Mucosa of descending colon (tissue), 3 donors: ENCODE measurements around the gene PRKCB. TPM values are rescaled to one million over a fixed set of nuclear protein-coding genes. Genes with fewer than 3 reads are reported as not detected.

Experiments used
- ATAC-seq: fragments of 200-7000 bp; cut with Tn5 transposase; one replicate; pipeline ENCODE4 v1.9.1; 2020; ENCODE audit warnings: mild to moderate bottlenecking, moderate library complexity
- DNase-seq, 3 donors: peaks; one replicate each; pipeline ENCODE4 v3.0.0-alpha.2; 2020
- H3K36me3 ChIP-seq: fragments of 200-600 bp; one replicate; pipeline ENCODE4 v1.8.0; 2021; ENCODE audit warnings: low read depth, mild to moderate bottlenecking
- H3K4me1 ChIP-seq: fragments of 200-600 bp; one replicate; pipeline ENCODE4 v1.8.0; 2021; ENCODE audit warnings: low read depth, mild to moderate bottlenecking
- H3K4me3 ChIP-seq: fragments of 200-600 bp; one replicate; pipeline ENCODE4 v1.8.0; 2021; ENCODE audit warnings: mild to moderate bottlenecking
- H3K9me3 ChIP-seq: fragments of 200-600 bp; one replicate; pipeline ENCODE4 v1.8.0; 2021; ENCODE audit warnings: mild to moderate bottlenecking
- intact Hi-C, 2 donors: fragments of 100-400 bp; cut with DNase I in 1 of 2; cut with micrococcal nuclease in 1 of 2; formaldehyde crosslinking; loops; one replicate each; pipeline versions ENCODE4 v1.11.0 to v1.11.1; 2022; cut with DNase I, micrococcal nuclease
- total RNA-seq, 3 donors: library from RNA; stranded (reverse); fragmentation: NEBNext Ultra II Directional in 2 of 3; extraction: Animal tissue kit (Norgen Biotek cat#: 25700) in 2 of 3; gene quantifications; one replicate each; pipeline versions ENCODE4 v1.2.1 to v1.2.4, GENCODE V29; 2021 to 2023
- TF ChIP-seq, protein P1 (sequence below): fragments of 200-600 bp; IDR thresholded peaks from one replicate; pipeline ENCODE4 v1.8.0; 2022; ENCODE audit warnings: antibody characterized with exemption, mild to moderate bottlenecking
- donor health status: DM: no; HTN: no; CAD: no; lungs with moderate emphysema.
- donor health status: DM: no; HTN: no; CAD: no.
- donor health status: DM: no; HTN: yes; CAD: no.

Gene PRKCB
- total RNA-seq, 3 donors from 2014 or later: 7.4 to 29.0 (median 8.2) TPM

DNA sequence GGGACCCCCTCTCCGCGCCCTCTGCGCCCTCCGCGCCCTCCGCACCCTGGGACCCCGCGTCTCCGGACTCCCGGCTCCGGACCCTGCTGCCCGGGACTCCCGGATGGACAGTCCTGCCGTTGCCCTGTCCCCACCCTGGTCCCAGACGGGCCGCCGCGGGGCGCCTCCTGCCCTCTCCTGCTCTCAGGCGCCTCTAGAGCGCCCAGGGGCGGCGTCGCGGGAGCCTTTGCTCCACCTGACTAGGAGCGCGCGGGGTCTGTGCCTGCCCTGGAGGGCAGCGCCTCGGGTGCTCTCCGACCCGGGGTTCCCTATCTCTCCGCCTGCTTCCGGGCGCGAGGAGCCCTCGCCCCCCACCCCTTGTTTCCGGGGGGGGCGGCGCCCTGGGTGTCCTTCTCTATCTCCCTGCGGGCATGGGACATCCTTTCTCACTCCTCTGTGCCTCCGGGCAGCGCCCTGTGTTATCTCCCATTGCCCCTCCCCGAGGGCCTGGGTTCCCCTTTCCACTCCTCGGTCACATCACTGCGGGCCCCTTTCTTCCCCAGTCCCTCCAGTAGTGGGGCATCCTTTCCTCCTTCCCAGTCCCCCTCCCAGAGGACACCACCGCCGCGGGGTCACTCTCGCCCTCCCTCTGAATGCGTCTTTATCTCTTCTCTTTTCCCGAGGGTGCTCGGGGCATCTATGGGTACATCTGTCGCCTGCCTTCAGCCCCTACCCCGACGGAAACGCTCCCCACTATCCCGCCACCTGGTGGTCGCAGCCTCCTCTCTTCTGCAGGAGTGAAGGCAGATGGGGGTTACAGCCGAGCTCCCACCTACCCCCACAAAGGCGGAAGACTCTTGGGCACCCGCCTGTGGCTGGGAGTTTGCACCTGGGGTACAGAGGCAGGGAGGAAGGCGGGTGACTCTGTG, 875 bp downstream of the PRKCB start:
- DNase-seq: peak in 2 of 3 donors; percentile 54 to 77
- no peaks in the 10 kb centered on the region for H3K36me3 ChIP-seq
- peak overlapping the region; percentile 24 for H3K4me3 ChIP-seq
- peaks cover 4% of the 10 kb centered on the region for H3K4me1 ChIP-seq
- intact Hi-C loops: no loop called here
- TF ChIP-seq, protein P1, sequence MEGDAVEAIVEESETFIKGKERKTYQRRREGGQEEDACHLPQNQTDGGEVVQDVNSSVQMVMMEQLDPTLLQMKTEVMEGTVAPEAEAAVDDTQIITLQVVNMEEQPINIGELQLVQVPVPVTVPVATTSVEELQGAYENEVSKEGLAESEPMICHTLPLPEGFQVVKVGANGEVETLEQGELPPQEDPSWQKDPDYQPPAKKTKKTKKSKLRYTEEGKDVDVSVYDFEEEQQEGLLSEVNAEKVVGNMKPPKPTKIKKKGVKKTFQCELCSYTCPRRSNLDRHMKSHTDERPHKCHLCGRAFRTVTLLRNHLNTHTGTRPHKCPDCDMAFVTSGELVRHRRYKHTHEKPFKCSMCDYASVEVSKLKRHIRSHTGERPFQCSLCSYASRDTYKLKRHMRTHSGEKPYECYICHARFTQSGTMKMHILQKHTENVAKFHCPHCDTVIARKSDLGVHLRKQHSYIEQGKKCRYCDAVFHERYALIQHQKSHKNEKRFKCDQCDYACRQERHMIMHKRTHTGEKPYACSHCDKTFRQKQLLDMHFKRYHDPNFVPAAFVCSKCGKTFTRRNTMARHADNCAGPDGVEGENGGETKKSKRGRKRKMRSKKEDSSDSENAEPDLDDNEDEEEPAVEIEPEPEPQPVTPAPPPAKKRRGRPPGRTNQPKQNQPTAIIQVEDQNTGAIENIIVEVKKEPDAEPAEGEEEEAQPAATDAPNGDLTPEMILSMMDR: no peak
- H3K9me3 ChIP-seq: no peaks in the 10 kb centered on the region
- ATAC-seq: peak; percentile 49

DNA sequence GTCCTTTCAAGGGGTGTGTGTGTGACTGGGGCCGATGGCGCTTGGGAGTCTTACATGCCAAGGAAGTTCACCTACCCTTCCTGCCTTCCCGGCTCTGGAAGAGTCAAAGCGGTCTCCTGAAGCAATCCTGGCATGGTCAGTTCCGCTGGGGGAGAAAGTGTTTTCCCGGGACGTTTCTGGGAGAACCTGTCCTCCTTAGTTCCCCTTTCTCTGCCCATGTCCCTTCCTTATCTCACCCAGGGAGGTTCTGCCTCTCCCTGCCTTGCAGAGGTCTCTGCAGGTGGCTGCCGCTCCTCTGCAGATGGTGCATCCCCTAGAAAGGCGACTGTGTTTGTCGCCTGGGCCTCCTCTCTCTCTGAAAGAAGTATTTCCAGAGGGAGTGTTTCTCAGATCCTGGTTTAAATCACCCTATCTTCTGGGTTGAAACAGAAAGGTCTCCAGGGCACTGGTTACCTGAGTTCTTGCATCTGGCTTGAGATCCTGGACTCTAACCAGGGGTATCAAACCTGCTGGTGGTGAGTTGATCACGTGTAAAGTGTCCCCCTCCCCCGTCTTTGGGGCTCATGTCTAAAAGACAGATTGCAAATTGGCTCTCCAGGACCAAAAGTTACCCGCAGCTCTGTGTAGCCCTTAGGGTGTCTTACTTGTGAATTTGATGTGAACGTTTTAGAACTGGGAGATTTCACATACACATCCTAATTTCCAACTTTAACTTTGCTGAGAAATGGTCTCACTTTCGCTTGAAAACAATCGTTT, 1.9 kb downstream of the PRKCB start:
- H3K4me3 ChIP-seq: no peak overlapping the region
- H3K4me1 ChIP-seq: peaks cover 4% of the 10 kb centered on the region
- TF ChIP-seq, protein P1: no peak
- no peaks in the 10 kb centered on the region for H3K36me3 ChIP-seq
- intact Hi-C loops: no loop called here
- no peaks in the 10 kb centered on the region for H3K9me3 ChIP-seq
- ATAC-seq (no peak), DNase-seq (no peak)

DNA sequence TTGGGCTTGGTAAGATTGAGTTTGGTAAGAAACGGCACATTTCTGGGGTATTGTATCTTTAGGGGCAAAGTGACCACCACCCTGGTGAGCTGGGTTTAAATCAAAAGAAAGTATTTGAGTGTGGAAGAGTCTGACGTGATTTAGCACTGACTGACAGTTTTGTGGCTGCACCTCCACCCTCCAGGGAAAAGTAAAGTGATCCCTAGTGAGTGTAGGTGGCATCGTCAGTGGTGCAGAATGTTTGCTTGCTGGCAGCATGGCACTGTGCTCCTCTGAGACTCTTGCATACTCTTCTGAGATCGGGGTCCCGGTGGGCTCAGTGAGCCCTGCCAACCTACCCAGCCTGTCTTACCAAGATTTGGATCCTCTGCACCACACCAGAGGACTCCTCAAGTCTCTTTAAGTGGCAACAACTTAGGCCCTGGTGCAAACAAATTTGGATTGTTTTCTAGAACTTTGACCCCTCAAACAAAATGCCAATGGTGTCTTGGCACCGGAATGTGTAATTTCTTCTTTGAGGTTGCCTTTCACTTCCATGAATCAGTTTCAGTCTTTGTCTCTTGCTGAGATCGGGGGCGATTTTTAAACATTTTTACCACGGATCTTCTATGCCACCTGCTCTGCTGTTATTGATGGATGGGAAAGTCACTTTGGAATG, 2.8 kb downstream of the PRKCB start:
- intact Hi-C loops: no loop called here
- no peak for DNase-seq
- Histone ChIP-seq H3K9me3 (no peaks in the 10 kb centered on the region), H3K4me3 (no peak overlapping the region), H3K4me1 (peaks cover 4% of the 10 kb centered on the region), H3K36me3 (no peaks in the 10 kb centered on the region)
- no peak for ATAC-seq
- TF ChIP-seq, protein P1: no peak

GRCh38 chr16:23840310-23840709, 4.5 kb downstream of the PRKCB start:
- peaks cover 4% of the 10 kb centered on the region for H3K4me1 ChIP-seq
- DNase-seq: no peak
- TF ChIP-seq, protein P1: no peak
- ATAC-seq: no peak
- no peak overlapping the region for H3K4me3 ChIP-seq
- intact Hi-C loops: loop anchor here in 1 of 2 donors (10.0 kb wide), 1 partner anchor 64 kb away; no protein-coding TSS in a partner anchor
- no peaks in the 10 kb centered on the region for H3K9me3 ChIP-seq
- no peaks in the 10 kb centered on the region for H3K36me3 ChIP-seq

DNA sequence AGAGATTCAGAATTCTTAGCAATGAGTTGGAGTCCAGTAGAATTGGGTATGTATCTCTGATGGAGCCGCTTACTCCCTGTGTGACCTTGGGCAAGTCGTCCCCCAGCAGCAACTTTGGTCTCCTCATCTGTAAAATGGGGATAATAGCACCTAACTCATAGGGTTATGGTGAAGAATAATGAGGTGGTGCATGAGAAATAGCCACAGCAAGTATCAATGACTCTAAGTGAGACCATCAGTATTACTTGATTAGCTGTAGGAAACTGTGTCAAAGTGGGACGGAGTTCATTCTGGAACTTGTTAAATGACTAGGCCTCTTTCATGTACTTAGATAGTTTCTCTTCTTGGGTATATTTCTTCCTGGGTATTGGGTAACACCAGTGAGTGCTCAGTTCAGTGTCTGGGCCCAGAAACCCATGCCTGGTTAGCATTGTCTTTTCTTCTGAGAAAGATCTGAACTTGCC, 6.4 kb downstream of the PRKCB start:
- intact Hi-C loops: loop anchor here in 1 of 2 donors (10.0 kb wide), 1 partner anchor 63 kb away; no protein-coding TSS in a partner anchor
- no peaks in the 10 kb centered on the region for H3K4me1 ChIP-seq
- no peak overlapping the region for H3K4me3 ChIP-seq
- no peak for ATAC-seq
- TF ChIP-seq, protein P1: no peak
- no peaks in the 10 kb centered on the region for H3K9me3 ChIP-seq
- DNase-seq: no peak
- no peaks in the 10 kb centered on the region for H3K36me3 ChIP-seq
